Uterus (tissue), 2 donors: ENCODE data around the gene KCNAB2.

Experiments
- POLR2A ChIP-seq, 2 donors: fragments of 450-650 bp; IDR thresholded peaks; one replicate each; pipeline ENCODE4 v1.6.1; 2016; ENCODE audit warnings: antibody characterized with exemption in 2 of 2, mild to moderate bottlenecking in 1 of 2, moderate library complexity in 1 of 2
- TF ChIP-seq, protein P1 (sequence below), 4 experiments: fragments of 200-600 bp in 2 of 4; fragments of 450-650 bp in 2 of 4; sonication (generic) in 2 of 4; IDR thresholded peaks; one replicate each; pipeline ENCODE4 v1.5.1; 2016 to 2019; ENCODE audit warnings: antibody characterized with exemption in 4 of 4, mild to moderate bottlenecking in 2 of 4, moderate library complexity in 1 of 4

DNA sequence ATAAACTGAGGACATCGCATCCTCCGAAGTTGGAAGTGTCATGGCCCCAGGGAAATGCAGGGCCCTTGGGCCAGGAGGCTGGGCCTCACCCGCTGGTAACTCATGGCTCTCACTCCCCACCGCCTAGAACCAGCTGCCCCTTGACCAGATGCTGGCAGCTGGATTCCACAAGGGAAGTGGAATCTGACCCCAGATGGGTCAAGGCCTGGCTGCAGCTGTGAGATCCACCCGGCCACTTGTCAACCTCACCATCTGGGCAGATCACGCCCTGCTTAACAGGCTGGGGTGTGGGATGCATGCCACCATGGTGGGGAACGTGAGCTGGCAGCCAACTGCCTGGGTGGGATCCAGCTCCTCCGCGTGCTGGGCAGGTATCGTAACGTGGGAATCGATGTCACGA is 25.5 kb downstream of the KCNAB2 start:
- TF ChIP-seq, protein P1, sequence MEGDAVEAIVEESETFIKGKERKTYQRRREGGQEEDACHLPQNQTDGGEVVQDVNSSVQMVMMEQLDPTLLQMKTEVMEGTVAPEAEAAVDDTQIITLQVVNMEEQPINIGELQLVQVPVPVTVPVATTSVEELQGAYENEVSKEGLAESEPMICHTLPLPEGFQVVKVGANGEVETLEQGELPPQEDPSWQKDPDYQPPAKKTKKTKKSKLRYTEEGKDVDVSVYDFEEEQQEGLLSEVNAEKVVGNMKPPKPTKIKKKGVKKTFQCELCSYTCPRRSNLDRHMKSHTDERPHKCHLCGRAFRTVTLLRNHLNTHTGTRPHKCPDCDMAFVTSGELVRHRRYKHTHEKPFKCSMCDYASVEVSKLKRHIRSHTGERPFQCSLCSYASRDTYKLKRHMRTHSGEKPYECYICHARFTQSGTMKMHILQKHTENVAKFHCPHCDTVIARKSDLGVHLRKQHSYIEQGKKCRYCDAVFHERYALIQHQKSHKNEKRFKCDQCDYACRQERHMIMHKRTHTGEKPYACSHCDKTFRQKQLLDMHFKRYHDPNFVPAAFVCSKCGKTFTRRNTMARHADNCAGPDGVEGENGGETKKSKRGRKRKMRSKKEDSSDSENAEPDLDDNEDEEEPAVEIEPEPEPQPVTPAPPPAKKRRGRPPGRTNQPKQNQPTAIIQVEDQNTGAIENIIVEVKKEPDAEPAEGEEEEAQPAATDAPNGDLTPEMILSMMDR (IDR thresholded peaks at IDR 0.05): no peak
- TF ChIP-seq POLR2A (IDR thresholded peaks at IDR 0.05): no peak
